ENCODE results near the gene GPX3. TPM values are rescaled to one million over a fixed set of nuclear protein-coding genes. Genes with fewer than 3 reads are reported as not detected.

Gene GPX3
- total RNA-seq, 1 donor from 2014 or later: 8.6 TPM

DNA sequence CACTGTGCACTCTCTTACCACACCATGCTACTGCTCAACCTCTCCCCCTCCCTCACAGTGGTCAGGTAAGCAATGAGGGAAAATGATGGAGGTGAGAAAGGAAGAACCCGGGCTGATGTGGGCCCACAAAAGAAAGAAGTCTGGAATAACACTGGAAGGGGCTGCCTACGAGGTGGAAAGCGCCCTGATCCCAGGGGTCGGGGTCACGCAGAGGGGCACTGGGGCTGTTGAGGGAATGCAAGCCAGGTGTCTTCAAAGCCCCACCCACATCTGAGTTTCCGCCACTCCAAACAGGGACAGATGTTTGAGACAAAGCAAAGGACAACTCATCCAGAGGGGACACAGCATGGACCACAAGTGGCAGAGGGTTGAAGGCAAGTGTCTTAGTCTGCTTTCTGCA lies 56.2 kb downstream of the GPX3 start:
- no peak for DNase-seq (ENCODE audit: low read depth in 2 of 2)

DNA sequence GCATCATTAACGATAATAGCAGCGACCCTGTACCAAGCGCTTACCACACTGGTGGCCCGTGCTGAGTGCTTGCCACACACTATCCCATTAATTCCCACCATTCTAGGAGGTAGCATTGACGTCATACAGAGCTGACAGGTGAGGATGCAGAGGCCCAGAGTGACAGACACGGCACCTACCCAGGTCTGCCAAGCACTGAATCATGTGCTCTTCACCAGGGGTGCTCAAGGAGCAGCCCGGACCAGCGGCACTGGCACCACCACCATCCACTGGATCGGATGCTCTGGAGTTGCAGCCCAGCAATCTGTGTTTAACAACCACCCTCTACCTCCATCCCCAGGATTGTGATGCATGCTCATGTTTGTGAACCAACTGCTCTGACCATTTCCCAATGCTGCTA lies 57.0 kb downstream of the GPX3 start:
- DNase-seq (ENCODE audit: low read depth in 2 of 2): no peak

DNA sequence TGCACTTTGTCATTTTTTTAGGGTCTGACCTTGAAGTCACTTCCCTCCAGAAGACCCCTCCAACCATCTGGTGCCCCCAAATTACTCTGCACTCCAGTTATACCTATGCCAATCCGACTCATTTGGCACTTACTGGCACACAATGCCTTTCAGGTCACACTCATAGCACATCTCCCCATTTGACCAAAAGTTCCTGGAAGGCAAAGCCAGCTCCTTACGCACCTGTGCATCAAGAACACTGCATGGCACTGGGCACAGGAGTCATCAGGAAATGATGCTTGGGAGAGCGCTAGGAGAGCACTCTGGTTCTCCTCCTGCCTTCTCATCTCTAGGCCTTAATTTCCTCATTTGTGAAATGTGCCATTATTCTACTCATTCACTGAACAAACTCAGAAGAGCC lies 57.6 kb downstream of the GPX3 start:
- DNase-seq (ENCODE audit: low read depth in 2 of 2): no peak

Other genes with a start within 250 kb of the GPX3 start
- 4.4 and 4.8 TPM in 2 replicates for gene SMIM3, start 241.8 kb upstream of the GPX3 start, total RNA-seq
- gene IRGM, start 174.1 kb upstream of the GPX3 start, total RNA-seq: not detected in 2 replicates
- gene ZNF300, start 115.6 kb upstream of the GPX3 start, total RNA-seq: 4.2 and 4.6 TPM in 2 replicates
- 69.1 and 93.1 TPM in 2 replicates for gene TNIP1, start 60.4 kb downstream of the GPX3 start, total RNA-seq
- gene ANXA6, start 137.2 kb downstream of the GPX3 start, total RNA-seq: 53.6 and 68.2 TPM in 2 replicates
- gene CCDC69, start 203.5 kb downstream of the GPX3 start, total RNA-seq: 3.4 and 3.5 TPM in 2 replicates
- 9.2 and 14.7 TPM in 2 replicates for gene GM2A, start 232.6 kb downstream of the GPX3 start, total RNA-seq

Data from dermis microvascular lymphatic vessel endothelial cell (primary cell).